GM12878 (cell line): ENCODE measurements around the gene B3GNT2. TPM values are rescaled to one million over a fixed set of nuclear protein-coding genes. Genes with fewer than 3 reads are reported as not detected.

Source experiments
- ATAC-seq: fragments of 200-7000 bp; cut with Tn5 transposase; 3 replicates; pipeline ENCODE4 v1.9.1; 2020; ENCODE audit warnings: mild to moderate bottlenecking, moderate library complexity
- BruUV-seq: library from RNA; stranded (reverse); fragments of 400-500 nt; replicated peaks from 2 replicates; lab custom pipeline; 2021; lab: Mats Ljungman, UMichigan
- CTCF ChIA-PET: fragments of 300-600 bp; sonication (Branson Sonifier 250); formaldehyde crosslinking; extraction: SDS; loops from one replicate; lab custom pipeline; 2021; ENCODE audit warnings: inconsistent platforms; lab: Yijun Ruan, JAX
- POLR2A ChIA-PET: fragments of 350-600 bp; formaldehyde crosslinking; extraction: SDS; loops from one replicate; lab custom pipeline; 2021; ENCODE audit warnings: inconsistent platforms; lab: Charles Lee
- RAD21 ChIA-PET: fragments of 300-600 bp; sonication (Branson Sonifier 250); formaldehyde crosslinking; loops from one replicate; lab custom pipeline; 2023; ENCODE audit warnings: antibody characterized with exemption; ENCODE audit not compliant: unreplicated experiment; lab: Charles Lee
- SMC1A ChIA-PET: fragments of 300-600 bp; sonication (Branson Sonifier 250); formaldehyde crosslinking; loops from one replicate; lab custom pipeline; 2023; ENCODE audit not compliant: unreplicated experiment, uncharacterized antibody; lab: Charles Lee
- DNase-seq: peaks from one replicate; pipeline ENCODE4 v3.0.0-alpha.2; 2011; ENCODE audit warnings: low read depth, low spot score
- FAIRE-seq: peaks from 3 replicates; lab custom pipeline; 2011; peaks lifted over from hg19 to GRCh38; lab: Jason Lieb, UNC
- H2AFZ ChIP-seq: 2 replicates; pipeline ENCODE4 v1.6.0; 2011; ENCODE audit warnings: low read depth, low read length, control low read depth; ENCODE audit not compliant: control insufficient read depth
- H3K27ac ChIP-seq: 2 replicates; pipeline ENCODE4 v1.5.1; 2011; ENCODE audit warnings: control low read depth; ENCODE audit not compliant: control insufficient read depth, insufficient read depth
- H3K27me3 ChIP-seq, 2 experiments: replicated peaks in 1 of 2; 2 replicates each; pipeline versions ENCODE4 v1.6.0 to v1.6.1; 2011; ENCODE audit warnings: low read length in 1 of 2; ENCODE audit not compliant: control insufficient read depth in 2 of 2, insufficient read depth in 2 of 2
- H3K36me3 ChIP-seq, 2 experiments: 2 replicates each; pipeline ENCODE4 v1.5.1; 2011; ENCODE audit warnings: low read length in 1 of 2; ENCODE audit not compliant: control insufficient read depth in 2 of 2, insufficient read depth in 2 of 2
- H3K4me1 ChIP-seq: 2 replicates; pipeline ENCODE4 v1.6.1; 2011; ENCODE audit warnings: mild to moderate bottlenecking, low read length, moderate library complexity, mixed read lengths; ENCODE audit not compliant: control insufficient read depth, insufficient read depth
- H3K4me2 ChIP-seq: 2 replicates; pipeline ENCODE4 v1.6.0; 2011; ENCODE audit warnings: control low read depth; ENCODE audit not compliant: control insufficient read depth, insufficient read depth
- H3K4me3 ChIP-seq: fragments of 200-600 bp; sonication (generic); 2 replicates; pipeline ENCODE4 v1.5.1; 2016
- H3K79me2 ChIP-seq: 2 replicates; pipeline ENCODE4 v1.6.0; 2011; ENCODE audit warnings: low read length; ENCODE audit not compliant: control insufficient read depth, insufficient read depth
- H3K9ac ChIP-seq: 2 replicates; pipeline ENCODE4 v1.8.0; 2011; ENCODE audit warnings: low read length, control low read depth, mixed read lengths; ENCODE audit not compliant: control insufficient read depth, insufficient read depth
- H3K9me3 ChIP-seq: replicated peaks from 3 replicates; pipeline ENCODE4 v1.5.1; 2011; ENCODE audit warnings: mild to moderate bottlenecking, low read length; ENCODE audit not compliant: control insufficient read depth, insufficient read depth
- H4K20me1 ChIP-seq: 2 replicates; pipeline ENCODE4 v1.6.0; 2011; ENCODE audit not compliant: control insufficient read depth, insufficient read depth
- ATF3 ChIP-seq: IDR thresholded peaks from 2 replicates; pipeline ENCODE4 v1.6.1; 2011; ENCODE audit warnings: low read depth, mild to moderate bottlenecking, low read length, moderate library complexity, borderline replicate concordance; ENCODE audit errors: extremely low read depth
- ATF7 ChIP-seq: fragments of 450-650 bp; IDR thresholded peaks from 2 replicates; pipeline ENCODE4 v1.6.1; 2016; ENCODE audit warnings: low read depth, mild to moderate bottlenecking
- CBX3 ChIP-seq: fragments of 200-600 bp; sonication (generic); IDR thresholded peaks from 2 replicates; pipeline ENCODE4 v1.6.1; 2016; ENCODE audit warnings: low read depth, borderline replicate concordance
- CHD2 ChIP-seq: IDR thresholded peaks from 2 replicates; pipeline ENCODE4 v1.6.1; 2011; ENCODE audit warnings: low read depth, low read length, improper control_type of control experiment, borderline replicate concordance
- CREM ChIP-seq: IDR thresholded peaks from 2 replicates; pipeline ENCODE4 v1.6.1; 2014; ENCODE audit warnings: antibody characterized with exemption, low read depth
- MYB ChIP-seq: fragments of 150-350 bp; IDR thresholded peaks from 2 replicates; pipeline ENCODE4 v1.6.1; 2014; ENCODE audit warnings: mild to moderate bottlenecking, low read depth, low read length, borderline replicate concordance
- NFIC ChIP-seq: IDR thresholded peaks from 2 replicates; pipeline ENCODE4 v1.6.1; 2012; ENCODE audit warnings: low read depth, mild to moderate bottlenecking, inconsistent platforms, low read length, moderate library complexity
- NFYB ChIP-seq: IDR thresholded peaks from 2 replicates; pipeline ENCODE4 v1.6.1; 2011; ENCODE audit warnings: low read depth, mild to moderate bottlenecking, low read length, improper control_type of control experiment, moderate library complexity; ENCODE audit not compliant: insufficient read depth
- NKRF ChIP-seq: fragments of 450-650 bp; conservative IDR thresholded peaks from 2 replicates; pipeline ENCODE4 v1.6.1; 2017; ENCODE audit warnings: mild to moderate bottlenecking, moderate library complexity
- PRDM15 ChIP-seq: fragments of 450-650 bp; formaldehyde crosslinking; IDR thresholded peaks from 2 replicates; pipeline ENCODE4 v1.4.0; 2020; ENCODE audit warnings: mild to moderate bottlenecking, moderate library complexity
- ZNF24 ChIP-seq: fragments of 450-650 bp; IDR thresholded peaks from 2 replicates; pipeline ENCODE4 v1.6.1; 2017; ENCODE audit warnings: antibody characterized with exemption, mild to moderate bottlenecking
- ZNF622 ChIP-seq: fragments of 450-650 bp; IDR thresholded peaks from 2 replicates; pipeline ENCODE4 v1.6.1; 2017; ENCODE audit warnings: mild to moderate bottlenecking, inconsistent platforms
- WGBS: methylation state at CpG from one replicate; pipeline ENCODE4 v1.1.6; 2016; ENCODE audit warnings: low lambda C conversion rate; ENCODE audit not compliant: insufficient replicate concordance, insufficient coverage; ENCODE audit errors: missing lambda C conversion rate; 5-methylcytosine and 5-hydroxymethylcytosine counted together
- in situ Hi-C: fragments of 300-500 bp; cut with MboI; formaldehyde crosslinking; loops from 9 replicates; pipeline ENCODE4 v1.14.3; 2018; ENCODE audit warnings: mixed read lengths
- intact Hi-C: fragments of 100-400 bp; cut with micrococcal nuclease; formaldehyde crosslinking; loops from one replicate; pipeline ENCODE4 v1.14.2; 2022; ENCODE audit not compliant: unreplicated experiment
- polyA plus RNA-seq, 11 experiments: library from polyadenylated mRNA; depleted of rRNA in 4 of 11; unstranded in 6 of 11; stranded (reverse) in 5 of 11; fragments of >200 nt; fragmentation: Nextera tagmentation in 4 of 11; fragmentation: Illumina TruSeq in 1 of 11; extraction: Ambion mirVana in 4 of 11; extraction: Trizol in 1 of 11; gene quantifications; 1 replicate in 1 of 11; 2 replicates in 10 of 11; pipeline versions ENCODE4 v1.2.1 to v1.2.3, GENCODE V29; 2011 to 2016; ENCODE audit warnings: inconsistent platforms in 2 of 11, missing spikeins in 2 of 11, low read depth in 1 of 11
- total RNA-seq, 4 experiments: library from RNA; depleted of rRNA in 3 of 4; stranded (reverse); fragments of >200 nt in 3 of 4; fragmentation: Illumina TruSeq in 1 of 4; extraction: Trizol in 1 of 4; gene quantifications; 2 replicates each; pipeline versions ENCODE4 v1.2.1 to v1.2.3, GENCODE V29; 2013 to 2021

B3GNT2 gene
- total and polyA plus RNA-seq, 10 of the 15 experiments (the other 5 are each of a cell fraction or from before 2014, with no cell fraction given): 19.7 to 103 (median 76.3) TPM

- no peak for FAIRE-seq
- 99% methylated on average over 6 of the region's 6 CpGs for WGBS
- no peaks in the 10 kb centered on the region for H3K9me3 ChIP-seq
- SMC1A ChIA-PET: interaction anchor here (0.6 kb wide), 1 partner anchor 462 kb away, joined by 3 read pairs; no protein-coding TSS in a partner anchor
- POLR2A ChIA-PET: no interaction called here
- H3K4me2 ChIP-seq: no peak overlapping the region
- no peak for DNase-seq
- no peak overlapping the region for H2AFZ ChIP-seq
- H3K79me2 ChIP-seq: no peaks in the 10 kb centered on the region
- BruUV-seq: no TSS peak
- H3K4me3 ChIP-seq: no peak overlapping the region
- H4K20me1 ChIP-seq: no peaks in the 10 kb centered on the region
- RAD21 ChIA-PET: no interaction called here
- no peaks in the 10 kb centered on the region for H3K4me1 ChIP-seq
- intact Hi-C loops: no loop called here
- in situ Hi-C loops: no loop called here
- H3K36me3 ChIP-seq: no peaks in the 10 kb centered on the region; a peak in 1 of 4 replicates
- H3K9ac ChIP-seq: no peak overlapping the region
- TF ChIP-seq CHD2: no peak
- TF ChIP-seq NKRF: no peak
- no peak for TF ChIP-seq MYB
- CTCF ChIA-PET: no interaction called here
- no peak overlapping the region for H3K27ac ChIP-seq
- ATAC-seq: no peak
- H3K27me3 ChIP-seq: no peaks in the 10 kb centered on the region
Observed at GRCh38 chr2:62236499-62236898, 40.6 kb downstream of the B3GNT2 start.

GRCh38 chr2:62238236-62238635 lies 42.3 kb downstream of the B3GNT2 start:
- no peaks in the 10 kb centered on the region for H3K9me3 ChIP-seq
- H3K27ac ChIP-seq: no peak overlapping the region
- H2AFZ ChIP-seq: no peak overlapping the region
- CTCF ChIA-PET: interaction anchor here (0.6 kb wide), 2 partner anchors 13 to 133 kb away, joined by 3 to 4 read pairs; no protein-coding TSS in a partner anchor
- RAD21 ChIA-PET: no interaction called here
- POLR2A ChIA-PET: no interaction called here
- BruUV-seq: no TSS peak
- H3K9ac ChIP-seq: no peak overlapping the region
- no peaks in the 10 kb centered on the region for H4K20me1 ChIP-seq
- H3K4me3 ChIP-seq: no peak overlapping the region
- DNase-seq (no peak), ATAC-seq (no peak), FAIRE-seq (no peak)
- SMC1A ChIA-PET: no interaction called here
- in situ Hi-C loops (no loop called here), intact Hi-C loops (no loop called here)
- no peak overlapping the region for H3K4me2 ChIP-seq
- no peaks in the 10 kb centered on the region for H3K4me1 ChIP-seq
- no peaks in the 10 kb centered on the region for H3K79me2 ChIP-seq
- H3K27me3 ChIP-seq: no peaks in the 10 kb centered on the region
- no peaks in the 10 kb centered on the region; a peak in 1 of 4 replicates for H3K36me3 ChIP-seq
- WGBS: 93% methylated on average over 10 of the region's 10 CpGs
- TF ChIP-seq ZNF24: no peak
- no peak for TF ChIP-seq ATF3
- TF ChIP-seq ZNF622: no peak
- no peak for TF ChIP-seq NFIC
- TF ChIP-seq CBX3: no peak
- no peak for TF ChIP-seq NFYB
- no peak for TF ChIP-seq PRDM15 (CRISPR knock-in tag)
- TF ChIP-seq ATF7: no peak
- TF ChIP-seq CREM: no peak
